GM20000 (cell line): ENCODE measurements around the gene NAA35.
"Not testable (repeated sequence)": the region's sequence is repeated elsewhere in the genome, so short reads cannot be mapped to it uniquely, and the experiment has no call there.

Experiments used
- DNase-seq: peaks from one replicate; pipeline ENCODE4 v3.0.0; 2012; ENCODE audit warnings: low spot score
- CTCF ChIP-seq: IDR thresholded peaks from 2 replicates; pipeline ENCODE4 v1.5.1; 2012; ENCODE audit warnings: mild to moderate bottlenecking, control low read depth; ENCODE audit errors: extremely low read depth, missing control alignments

Gene NAA35

GRCh38 chr9:85904975-85905374, 36.0 kb upstream of the NAA35 start:
- no peak for TF ChIP-seq CTCF
- no peak for DNase-seq

- DNase-seq = no peak
- TF ChIP-seq CTCF = no peak
These were observed 35.0 kb upstream of the NAA35 start for GRCh38 chr9:85905957-85906356.

GRCh38 chr9:85909390-85909789, 31.6 kb upstream of the NAA35 start:
- no peak for DNase-seq
- no peak for TF ChIP-seq CTCF

GRCh38 chr9:85914108-85914507, 26.8 kb upstream of the NAA35 start:
- no peak for TF ChIP-seq CTCF

GRCh38 chr9:85917756-85918155, 23.2 kb upstream of the NAA35 start:
- DNase-seq = no peak
- no peak for TF ChIP-seq CTCF

More at GRCh38 chr9:85914108-85914507, 26.8 kb upstream of the NAA35 start:
- no peak for DNase-seq

- no peak for TF ChIP-seq CTCF
- DNase-seq = no peak
These were observed 15.5 kb upstream of the NAA35 start for GRCh38 chr9:85925493-85925892.

GRCh38 chr9:85927076-85927475, 13.9 kb upstream of the NAA35 start:
- TF ChIP-seq CTCF = no peak
- no peak for DNase-seq

- no peak for DNase-seq
- no peak for TF ChIP-seq CTCF
These were observed 9.5 kb upstream of the NAA35 start for GRCh38 chr9:85931495-85931894.

GRCh38 chr9:85935950-85936349, 5.0 kb upstream of the NAA35 start:
- not testable (repeated sequence) for DNase-seq
